Keratinocyte (primary cell): ENCODE results near the gene AK9. TPM values are rescaled to one million over a fixed set of nuclear protein-coding genes. Genes with fewer than 3 reads are reported as not detected.
"Not testable (repeated sequence)": the region's sequence is repeated elsewhere in the genome, so short reads cannot be mapped to it uniquely, and the experiment has no call there.

Experiments used
- DNase-seq: peaks from one replicate; pipeline ENCODE4 v3.0.0-alpha.2; 2011; ENCODE audit warnings: low read depth, missing footprints, low spot score
- FAIRE-seq: peaks from 2 replicates; lab custom pipeline; 2011; peaks lifted over from hg19 to GRCh38; lab: Jason Lieb, UNC
- H2AFZ ChIP-seq: 2 replicates; pipeline ENCODE4 v1.6.0; 2012; ENCODE audit warnings: low read length, control low read depth, inconsistent platforms; ENCODE audit not compliant: control insufficient read depth
- H3K27ac ChIP-seq: 2 replicates; pipeline ENCODE4 v1.5.1; 2011; ENCODE audit warnings: low read length; ENCODE audit not compliant: control insufficient read depth, insufficient read depth
- H3K27me3 ChIP-seq: 3 replicates; pipeline ENCODE4 v1.6.0; 2011; ENCODE audit warnings: low read length; ENCODE audit not compliant: control insufficient read depth, insufficient read depth; ENCODE audit errors: extremely low read depth
- H3K36me3 ChIP-seq, 2 experiments: 2 replicates in 1 of 2; 3 replicates in 1 of 2; pipeline ENCODE4 v1.5.1; 2011; ENCODE audit warnings: low read length in 2 of 2, mild to moderate bottlenecking in 1 of 2; ENCODE audit not compliant: control insufficient read depth in 2 of 2, insufficient read depth in 2 of 2; ENCODE audit errors: extremely low read depth in 1 of 2
- H3K4me1 ChIP-seq: 3 replicates; pipeline ENCODE4 v1.5.1; 2011; ENCODE audit warnings: low read length; ENCODE audit not compliant: control insufficient read depth, insufficient read depth; ENCODE audit errors: extremely low read depth
- H3K4me2 ChIP-seq: 3 replicates; pipeline ENCODE4 v1.6.0; 2011; ENCODE audit warnings: low read depth, low read length; ENCODE audit not compliant: control insufficient read depth, insufficient read depth; ENCODE audit errors: extremely low read depth
- H3K4me3 ChIP-seq, 3 experiments: fragments of 200-600 bp in 1 of 3; sonication (generic) in 1 of 3; 2 replicates in 2 of 3; 3 replicates in 1 of 3; pipeline ENCODE4 v1.5.1; 2011 to 2016; ENCODE audit warnings: low read length in 3 of 3, mild to moderate bottlenecking in 3 of 3, control low read depth in 2 of 3, inconsistent platforms in 1 of 3, low read depth in 1 of 3, mixed read lengths in 1 of 3, mixed run types in 1 of 3, moderate library complexity in 1 of 3; ENCODE audit not compliant: control insufficient read depth in 2 of 3, insufficient read depth in 2 of 3; ENCODE audit errors: extremely low read depth in 1 of 3
- H3K79me2 ChIP-seq: 2 replicates; pipeline ENCODE4 v1.6.0; 2012; ENCODE audit warnings: low read length; ENCODE audit not compliant: control insufficient read depth, insufficient read depth
- H3K9ac ChIP-seq: 3 replicates; pipeline ENCODE4 v1.6.0; 2011; ENCODE audit warnings: low read length; ENCODE audit not compliant: control insufficient read depth, insufficient read depth; ENCODE audit errors: extremely low read depth
- H3K9me1 ChIP-seq: 3 replicates; pipeline ENCODE4 v1.6.0; 2011; ENCODE audit warnings: low read length; ENCODE audit not compliant: control insufficient read depth, insufficient read depth; ENCODE audit errors: extremely low read depth
- H3K9me3 ChIP-seq: 2 replicates; pipeline ENCODE4 v1.5.1; 2012; ENCODE audit warnings: low read depth, low read length; ENCODE audit not compliant: control insufficient read depth
- H4K20me1 ChIP-seq: 3 replicates; pipeline ENCODE4 v1.6.0; 2011; ENCODE audit warnings: low read length; ENCODE audit not compliant: control insufficient read depth, insufficient read depth; ENCODE audit errors: extremely low read depth
- EZH2 ChIP-seq: IDR thresholded peaks from one replicate; pipeline ENCODE4 v1.6.1; 2012; ENCODE audit warnings: inconsistent platforms, mild to moderate bottlenecking, low read length, moderate library complexity
- dilution Hi-C: fragments of 300-500 bp; cut with MboI; formaldehyde crosslinking; loops from one replicate; pipeline ENCODE4 v1.7.0; 2020; ENCODE audit warnings: low sequenced_read_pairs; ENCODE audit not compliant: extremely low pct_ligation_motif_present
- polyA plus RNA-seq, 5 experiments: library from polyadenylated mRNA; depleted of rRNA in 3 of 5; stranded (reverse) in 3 of 5; stranded (forward) in 1 of 5; unstranded in 1 of 5; fragments of >200 nt; gene quantifications; 1 replicate in 1 of 5; 2 replicates in 3 of 5; 3 replicates in 1 of 5; pipeline versions ENCODE4 v1.2.1 to v1.2.3, GENCODE V29; 2011 to 2012; ENCODE audit warnings: missing spikeins in 2 of 5, low read depth in 1 of 5, low replicate concordance in 1 of 5
- TF ChIP-seq, protein P1 (sequence below), 3 experiments: IDR thresholded peaks in 1 of 3; conservative IDR thresholded peaks in 1 of 3; optimal IDR thresholded peaks in 1 of 3; 2 replicates in 2 of 3; 3 replicates in 1 of 3; pipeline versions ENCODE3 to v1.5.1; 2011; ENCODE audit warnings: low read length in 3 of 3, mild to moderate bottlenecking in 3 of 3, moderate library complexity in 2 of 3, control low read depth in 1 of 3, inconsistent platforms in 1 of 3; ENCODE audit not compliant: insufficient read depth in 2 of 3; ENCODE audit errors: extremely low read depth in 1 of 3

The AK9 gene
- polyA plus RNA-seq, 1 donor (not counting 4 experiments of a cell fraction or from before 2014, with no cell fraction given) = 1.8 TPM

DNA sequence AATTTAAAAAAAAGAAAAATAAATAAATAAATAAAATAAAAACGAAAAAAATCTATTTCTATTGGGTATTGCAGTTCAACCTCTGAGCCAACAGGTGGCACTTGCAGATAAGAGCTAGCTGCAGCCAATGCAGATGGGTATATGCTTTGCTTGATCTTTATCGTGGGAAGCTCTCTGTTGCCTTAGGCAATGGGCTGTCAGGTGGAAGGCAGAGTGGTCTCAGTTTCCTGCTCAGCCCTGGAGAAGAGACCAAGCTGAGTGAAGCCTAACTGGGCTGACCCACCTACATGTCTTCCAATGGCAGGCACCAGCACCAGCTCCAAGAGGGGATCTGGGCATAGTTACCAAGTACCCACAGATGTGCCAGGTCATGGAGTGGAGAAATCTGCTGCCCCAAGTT is 95.0 kb downstream of the AK9 start:
- Histone ChIP-seq H3K9ac (no peak overlapping the region), H3K9me3 (no peaks in the 10 kb centered on the region), H3K9me1 (no peaks in the 10 kb centered on the region), H3K4me3 (no peak overlapping the region), H3K4me2 (no peak overlapping the region), H4K20me1 (no peaks in the 10 kb centered on the region), H3K27ac (no peak overlapping the region), H3K27me3 (no peaks in the 10 kb centered on the region), H3K79me2 (no peaks in the 10 kb centered on the region), H3K4me1 (no peaks in the 10 kb centered on the region), H3K36me3 (no peaks in the 10 kb centered on the region), H2AFZ (no peak overlapping the region)
- no peak for TF ChIP-seq EZH2
- TF ChIP-seq, protein P1, sequence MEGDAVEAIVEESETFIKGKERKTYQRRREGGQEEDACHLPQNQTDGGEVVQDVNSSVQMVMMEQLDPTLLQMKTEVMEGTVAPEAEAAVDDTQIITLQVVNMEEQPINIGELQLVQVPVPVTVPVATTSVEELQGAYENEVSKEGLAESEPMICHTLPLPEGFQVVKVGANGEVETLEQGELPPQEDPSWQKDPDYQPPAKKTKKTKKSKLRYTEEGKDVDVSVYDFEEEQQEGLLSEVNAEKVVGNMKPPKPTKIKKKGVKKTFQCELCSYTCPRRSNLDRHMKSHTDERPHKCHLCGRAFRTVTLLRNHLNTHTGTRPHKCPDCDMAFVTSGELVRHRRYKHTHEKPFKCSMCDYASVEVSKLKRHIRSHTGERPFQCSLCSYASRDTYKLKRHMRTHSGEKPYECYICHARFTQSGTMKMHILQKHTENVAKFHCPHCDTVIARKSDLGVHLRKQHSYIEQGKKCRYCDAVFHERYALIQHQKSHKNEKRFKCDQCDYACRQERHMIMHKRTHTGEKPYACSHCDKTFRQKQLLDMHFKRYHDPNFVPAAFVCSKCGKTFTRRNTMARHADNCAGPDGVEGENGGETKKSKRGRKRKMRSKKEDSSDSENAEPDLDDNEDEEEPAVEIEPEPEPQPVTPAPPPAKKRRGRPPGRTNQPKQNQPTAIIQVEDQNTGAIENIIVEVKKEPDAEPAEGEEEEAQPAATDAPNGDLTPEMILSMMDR (optimal IDR thresholded peaks at IDR 0.05 in 1 of 3, IDR thresholded peaks at IDR 0.05 in 1 of 3, conservative IDR thresholded peaks at IDR 0.05 in 1 of 3; ENCODE audit: extremely low read depth in 1 of 3, insufficient read depth in 2 of 3, low read length in 3 of 3) = peak; percentile 30 to 64 (median 49)
- DNase-seq = no peak
- dilution Hi-C loops = no loop called here
- FAIRE-seq = no peak

DNA sequence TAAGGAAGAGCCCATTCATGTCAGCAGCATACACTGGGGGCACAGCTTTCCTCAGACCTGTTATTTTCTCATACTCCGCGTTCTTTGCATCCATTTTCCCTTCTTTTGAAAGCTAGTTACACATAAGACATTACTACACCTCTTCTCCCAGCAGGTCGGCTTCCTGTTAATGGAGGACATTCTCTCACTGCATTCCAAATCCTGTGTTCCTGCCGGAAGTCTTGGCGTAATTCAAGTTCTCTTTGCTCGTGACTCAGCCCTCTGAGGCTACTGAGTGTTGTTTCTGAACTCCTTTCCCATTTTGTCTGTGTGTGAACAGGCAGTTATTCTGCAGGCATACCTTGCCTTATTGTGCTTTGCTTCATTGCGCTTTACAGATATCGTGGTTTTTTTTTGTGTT is 110.5 kb downstream of the AK9 start:
- dilution Hi-C loops = no loop called here
- H3K27me3 ChIP-seq = no peaks in the 10 kb centered on the region
- H2AFZ ChIP-seq = no peak overlapping the region
- no peak for TF ChIP-seq EZH2
- DNase-seq (no peak), FAIRE-seq (no peak)
- no peak overlapping the region for H3K9ac ChIP-seq
- no peaks in the 10 kb centered on the region for H4K20me1 ChIP-seq
- no peak overlapping the region for H3K4me3 ChIP-seq
- H3K4me1 ChIP-seq = no peaks in the 10 kb centered on the region
- H3K9me1 ChIP-seq = no peaks in the 10 kb centered on the region
- no peaks in the 10 kb centered on the region for H3K9me3 ChIP-seq
- H3K4me2 ChIP-seq = no peak overlapping the region
- H3K79me2 ChIP-seq = no peaks in the 10 kb centered on the region
- H3K27ac ChIP-seq = no peak overlapping the region
- no peaks in the 10 kb centered on the region for H3K36me3 ChIP-seq

DNA sequence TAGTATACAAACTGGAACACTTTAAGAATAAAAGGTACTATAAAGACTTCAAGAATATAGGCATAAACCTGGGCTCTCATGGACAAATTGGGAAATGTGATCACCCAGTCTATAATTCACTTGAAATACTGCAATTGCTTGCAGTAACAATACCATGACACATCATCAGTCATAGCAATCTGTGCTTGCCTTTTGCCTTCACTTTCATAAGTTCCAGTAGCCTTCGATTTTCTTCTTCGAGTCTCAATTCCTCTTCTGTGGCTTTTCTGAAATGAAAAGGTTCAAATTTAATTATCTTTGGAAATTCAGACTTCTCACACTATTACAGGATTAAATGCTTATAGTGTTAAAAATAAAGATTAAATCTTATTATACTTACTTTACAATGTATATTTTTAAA is 111.6 kb downstream of the AK9 start:
- Histone ChIP-seq H3K27ac (no peak overlapping the region), H3K36me3 (no peaks in the 10 kb centered on the region), H3K9me3 (no peaks in the 10 kb centered on the region), H3K9me1 (no peaks in the 10 kb centered on the region), H4K20me1 (no peaks in the 10 kb centered on the region), H3K27me3 (no peaks in the 10 kb centered on the region), H3K9ac (no peak overlapping the region), H3K4me1 (no peaks in the 10 kb centered on the region), H2AFZ (no peak overlapping the region), H3K4me3 (no peak overlapping the region), H3K79me2 (no peaks in the 10 kb centered on the region), H3K4me2 (no peak overlapping the region)
- dilution Hi-C loops = no loop called here
- no peak for FAIRE-seq
- no peak for TF ChIP-seq EZH2
- TF ChIP-seq, protein P1 (optimal IDR thresholded peaks at IDR 0.05 in 1 of 3, IDR thresholded peaks at IDR 0.05 in 1 of 3, conservative IDR thresholded peaks at IDR 0.05 in 1 of 3; ENCODE audit: extremely low read depth in 1 of 3, insufficient read depth in 2 of 3, low read length in 3 of 3) = no peak
- DNase-seq = no peak

DNA sequence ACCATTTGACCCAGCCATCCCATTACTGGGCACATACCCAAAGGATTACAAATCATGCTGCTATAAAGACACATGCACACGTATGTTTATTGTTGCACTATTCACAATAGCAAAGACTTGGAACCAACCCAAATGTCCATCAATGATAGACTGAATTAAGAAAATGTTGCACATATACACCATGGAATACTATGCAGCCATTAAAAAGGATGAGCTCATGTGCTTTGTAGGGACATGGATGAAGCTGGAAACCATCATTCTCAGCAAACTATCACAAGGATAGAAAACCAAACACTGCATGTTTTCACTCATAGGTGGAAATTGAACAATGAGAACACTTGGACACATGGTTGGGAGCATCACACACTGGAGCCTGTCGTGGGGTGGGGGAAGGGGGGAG is 121.1 kb downstream of the AK9 start:
- H3K79me2 ChIP-seq, H3K36me3 ChIP-seq, H3K4me1 ChIP-seq, H3K27ac ChIP-seq, H3K9ac ChIP-seq, H2AFZ ChIP-seq, dilution Hi-C loops, H3K9me1 ChIP-seq, FAIRE-seq, H3K4me3 ChIP-seq, H3K4me2 ChIP-seq, H3K27me3 ChIP-seq, DNase-seq, H3K9me3 ChIP-seq, H4K20me1 ChIP-seq: not testable (repeated sequence)
